Stimulated activated CD4-positive, alpha-beta T cell treated with anti-CD3 and anti-CD28 coated beads, Interleukin-2, amount 100 ng/mL, for 4 hours (primary cell): Measurements from ENCODE around the gene PNMT.
A peak's percentile ranks its signal among the peaks of the same experiment; 100 is the strongest.

Source experiments
- DNase-seq: peaks from one replicate; pipeline ENCODE4 v3.0.0-alpha.2; 2020; ENCODE audit warnings: low read depth

Gene PNMT

GRCh38 chr17:39669897-39670735 is 1.9 kb downstream of the PNMT start:
- no peak for DNase-seq

- DNase-seq, result no peak
Measured at GRCh38 chr17:39670746-39671145, 2.5 kb downstream of the PNMT start.

GRCh38 chr17:39671651-39672521 is 3.6 kb downstream of the PNMT start:
- DNase-seq, result no peak

- DNase-seq, result no peak
Measured at GRCh38 chr17:39672522-39673334, 4.5 kb downstream of the PNMT start.

GRCh38 chr17:39673335-39674081 is 5.3 kb downstream of the PNMT start:
- DNase-seq, result no peak

- DNase-seq, result no peak
Measured at GRCh38 chr17:39674179-39674578, 5.9 kb downstream of the PNMT start.

- no peak for DNase-seq
Measured at GRCh38 chr17:39674702-39675389, 6.6 kb downstream of the PNMT start.

GRCh38 chr17:39675390-39676082 is 7.3 kb downstream of the PNMT start:
- DNase-seq, result no peak

GRCh38 chr17:39676198-39676819 is 8.1 kb downstream of the PNMT start:
- peak; percentile 9 for DNase-seq

GRCh38 chr17:39677072-39677471 is 8.8 kb downstream of the PNMT start:
- DNase-seq, result no peak

- DNase-seq, result no peak
Measured at GRCh38 chr17:39677542-39678339, 9.5 kb downstream of the PNMT start.

- DNase-seq, result no peak
Measured at GRCh38 chr17:39678340-39679116, 10.3 kb downstream of the PNMT start.

- DNase-seq, result no peak
Measured at GRCh38 chr17:39679521-39680192, 11.4 kb downstream of the PNMT start.

- no peak for DNase-seq
Measured at GRCh38 chr17:39683295-39683939, 15.2 kb downstream of the PNMT start.

GRCh38 chr17:39684369-39685192 is 16.3 kb downstream of the PNMT start:
- no peak for DNase-seq

- DNase-seq, result no peak
Measured at GRCh38 chr17:39687101-39687545, 18.9 kb downstream of the PNMT start.
